Activated effector memory CD4-positive, alpha-beta T cell treated with anti-CD3 and anti-CD28 coated beads, Interleukin-2, amount 50 U/mL, for 16 hours (primary cell): ENCODE measurements around the gene FAM171A1.
"Not testable (repeated sequence)": the region's sequence is repeated elsewhere in the genome, so short reads cannot be mapped to it uniquely, and the experiment has no call there.

ENCODE experiments used
- DNase-seq: peaks from one replicate; pipeline ENCODE4 v3.0.0-alpha.2; 2020

The FAM171A1 gene

DNA sequence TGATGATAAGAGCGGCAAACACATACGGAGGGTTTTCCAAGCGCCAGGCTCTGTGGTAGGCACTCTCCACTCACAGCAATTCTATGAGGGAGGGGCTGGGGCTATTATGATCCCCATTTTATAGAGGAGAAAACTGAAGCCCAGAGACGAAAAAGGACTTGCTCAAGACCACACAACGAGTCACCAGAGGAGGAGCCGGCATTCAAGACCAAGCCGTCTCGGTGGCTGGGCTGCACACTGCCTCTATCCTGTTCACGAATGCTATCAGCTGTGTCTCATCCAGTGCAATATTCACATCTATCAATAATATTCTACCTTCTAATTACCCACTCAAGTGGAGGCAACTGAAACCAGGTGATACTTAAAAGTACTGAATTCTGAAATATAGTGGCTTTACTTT is 134.7 kb downstream of the FAM171A1 start:
- peak; percentile 5 for DNase-seq

- DNase-seq = no peak
Observed at GRCh38 chr10:15232279-15232678, 138.8 kb downstream of the FAM171A1 start.

DNA sequence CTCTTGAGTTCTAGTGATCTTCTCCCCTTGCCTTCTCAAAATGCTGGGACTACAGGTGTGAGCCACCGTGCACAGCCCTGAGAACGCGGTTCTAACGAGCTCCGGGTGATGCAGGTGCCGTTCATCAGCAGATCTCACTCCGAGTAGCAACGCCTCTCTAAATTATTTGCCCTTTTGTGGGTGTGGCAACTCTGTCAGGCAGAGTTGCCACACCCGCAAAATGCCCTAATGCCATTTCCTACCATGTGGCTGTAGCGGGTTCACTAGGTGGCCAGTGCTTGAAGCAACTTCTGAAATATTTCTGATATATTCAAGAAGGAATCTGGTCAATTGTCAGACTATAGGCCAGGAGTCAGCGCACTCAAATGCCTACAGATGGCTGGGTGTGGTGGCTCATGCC is 139.7 kb downstream of the FAM171A1 start:
- peak; percentile 25 for DNase-seq

DNA sequence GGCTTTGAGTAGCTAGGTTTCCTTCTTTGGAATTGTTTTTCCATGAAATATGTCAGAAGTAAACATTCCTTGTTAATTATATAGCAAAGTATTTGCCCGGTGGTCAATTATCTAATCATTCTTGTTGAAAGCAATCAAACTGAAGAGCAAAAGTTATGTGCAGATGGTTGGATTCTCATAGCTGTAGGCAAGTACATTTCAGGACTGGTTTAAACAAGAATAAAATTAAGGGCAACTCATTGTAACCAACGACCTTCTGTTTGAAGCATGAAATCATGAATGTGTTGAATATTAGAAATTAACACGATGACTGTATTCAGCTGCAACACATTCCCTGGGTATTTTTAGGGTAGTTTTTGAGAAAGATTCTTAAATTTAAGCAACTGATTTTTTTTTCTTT is 140.8 kb downstream of the FAM171A1 start:
- no peak for DNase-seq

GRCh38 chr10:15229268-15229667 is 141.8 kb downstream of the FAM171A1 start:
- DNase-seq = no peak

DNA sequence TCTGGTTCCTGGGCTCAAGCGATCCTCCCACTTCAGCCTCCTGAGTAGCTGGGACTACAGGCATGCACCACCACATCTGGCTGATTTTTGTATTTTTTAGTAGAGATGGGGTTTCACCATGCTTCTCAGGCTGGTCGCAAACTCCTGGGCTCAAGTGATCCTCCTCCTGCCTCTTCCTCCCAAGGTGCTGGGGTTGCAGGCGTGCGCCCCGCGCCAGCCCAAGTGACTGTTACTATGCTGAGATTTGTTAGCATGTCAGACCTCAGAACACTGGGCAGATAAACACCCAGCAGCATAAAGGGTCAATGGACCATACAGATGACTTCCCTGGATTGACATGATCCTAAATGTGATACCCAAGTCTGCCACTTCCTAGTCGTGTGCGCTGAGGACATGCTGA is 142.7 kb downstream of the FAM171A1 start:
- DNase-seq = no peak

GRCh38 chr10:15227611-15228372 is 143.3 kb downstream of the FAM171A1 start:
- no peak for DNase-seq

- peak; percentile 25 for DNase-seq
Observed at GRCh38 chr10:15225511-15225910, 145.6 kb downstream of the FAM171A1 start.

- peak; percentile 14 for DNase-seq
Observed at GRCh38 chr10:15224948-15225347, 146.1 kb downstream of the FAM171A1 start.

- DNase-seq = no peak
Observed at GRCh38 chr10:15223174-15223573, 147.9 kb downstream of the FAM171A1 start.

DNA sequence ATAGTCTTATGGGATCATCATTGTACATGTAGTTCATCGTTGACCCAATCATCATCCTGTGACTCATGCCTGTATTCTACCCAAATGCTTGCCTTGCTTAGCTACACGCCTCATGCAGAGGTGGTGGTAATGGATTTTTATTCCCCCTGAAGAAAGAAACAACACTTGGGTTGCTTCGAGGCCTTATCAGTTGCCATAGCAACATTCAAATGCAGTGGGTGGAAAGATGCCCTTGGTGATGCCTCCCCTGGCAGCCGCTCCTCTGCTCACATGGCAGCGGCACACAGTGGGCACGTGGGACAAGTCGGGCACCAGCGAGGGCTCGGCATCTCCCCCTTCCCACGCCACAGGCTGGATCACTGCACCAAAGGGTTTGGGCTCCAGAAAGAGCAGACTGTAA is 148.6 kb downstream of the FAM171A1 start:
- DNase-seq = peak; percentile 21

GRCh38 chr10:15220445-15220844 is 150.6 kb downstream of the FAM171A1 start:
- peak; percentile 12 for DNase-seq

- DNase-seq = no peak
Observed at GRCh38 chr10:15216700-15217099, 154.4 kb downstream of the FAM171A1 start.

- DNase-seq = peak; percentile 47
Observed at GRCh38 chr10:15214237-15214636, 156.9 kb downstream of the FAM171A1 start.

- DNase-seq = peak; percentile 56
Observed at GRCh38 chr10:15213461-15213861, 157.6 kb downstream of the FAM171A1 start.

DNA sequence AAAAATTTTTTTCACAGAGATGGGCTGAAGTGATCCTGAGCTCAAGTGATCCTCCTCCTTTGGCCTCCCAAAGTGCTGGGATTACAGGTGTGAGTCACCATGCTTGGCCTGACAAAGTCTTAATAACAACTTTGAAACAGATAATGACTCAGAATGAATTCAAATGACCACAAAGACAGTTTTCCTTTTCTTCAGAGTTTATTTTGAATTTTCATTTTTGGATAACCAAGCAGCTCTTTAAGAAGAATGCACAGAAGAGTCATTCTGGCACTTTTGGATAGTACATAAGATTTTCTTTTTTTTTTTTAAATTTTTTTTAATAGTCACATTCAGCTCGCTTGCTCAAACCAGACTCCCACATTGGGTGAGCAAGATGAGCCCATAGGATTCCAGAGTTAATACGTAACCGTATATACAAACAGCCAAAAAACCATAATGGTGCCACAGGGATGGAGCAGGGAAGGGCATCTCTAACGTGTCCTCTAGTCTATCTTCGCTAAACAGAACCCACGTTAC is 159.6 kb downstream of the FAM171A1 start:
- peak; percentile 64 for DNase-seq

GRCh38 chr10:15210521-15210920 is 160.6 kb downstream of the FAM171A1 start:
- peak; percentile 62 for DNase-seq

GRCh38 chr10:15209827-15210509 is 161.1 kb downstream of the FAM171A1 start:
- peak; percentile 92 for DNase-seq

- DNase-seq = peak; percentile 61
Observed at GRCh38 chr10:15208221-15208620, 162.9 kb downstream of the FAM171A1 start.

DNA sequence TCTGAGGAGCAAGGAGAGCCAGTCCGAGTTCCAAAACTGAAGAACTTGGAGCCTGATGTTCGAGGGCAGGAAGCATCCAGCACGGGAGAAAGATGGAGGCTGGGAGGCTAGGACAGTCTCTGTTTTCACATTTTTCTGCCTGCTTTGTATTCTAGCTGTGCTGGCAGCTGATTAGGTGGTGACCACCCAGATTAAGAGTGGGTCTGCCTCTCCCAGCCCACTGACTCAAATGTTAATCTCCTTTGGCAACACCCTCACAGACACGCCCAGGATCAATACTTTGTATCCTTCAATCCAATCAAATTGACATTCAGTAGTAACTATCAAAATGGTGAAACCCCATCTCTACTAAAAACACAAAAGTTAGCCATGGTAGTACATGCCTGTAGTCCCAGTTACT is 163.7 kb downstream of the FAM171A1 start:
- DNase-seq = peak; percentile 31

DNA sequence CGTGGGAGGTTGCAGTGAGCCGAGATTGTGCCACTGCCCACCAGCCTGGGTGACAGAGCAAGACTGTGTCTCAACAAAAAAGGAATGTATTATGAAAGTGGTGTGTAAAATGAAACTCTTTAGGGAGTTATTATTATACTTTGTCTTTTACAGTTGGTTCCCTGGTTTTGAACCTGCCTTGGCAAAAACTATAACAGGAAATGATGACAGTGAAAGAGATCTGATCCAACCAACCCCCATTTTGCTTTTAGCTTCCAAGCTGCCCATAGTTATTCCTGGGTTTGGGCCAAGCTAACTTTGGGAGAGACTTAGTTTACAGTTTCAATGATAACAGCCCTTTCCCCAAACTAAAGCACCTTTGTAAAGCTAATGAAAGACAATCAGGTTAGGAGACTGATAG is 168.4 kb downstream of the FAM171A1 start:
- DNase-seq = no peak

DNA sequence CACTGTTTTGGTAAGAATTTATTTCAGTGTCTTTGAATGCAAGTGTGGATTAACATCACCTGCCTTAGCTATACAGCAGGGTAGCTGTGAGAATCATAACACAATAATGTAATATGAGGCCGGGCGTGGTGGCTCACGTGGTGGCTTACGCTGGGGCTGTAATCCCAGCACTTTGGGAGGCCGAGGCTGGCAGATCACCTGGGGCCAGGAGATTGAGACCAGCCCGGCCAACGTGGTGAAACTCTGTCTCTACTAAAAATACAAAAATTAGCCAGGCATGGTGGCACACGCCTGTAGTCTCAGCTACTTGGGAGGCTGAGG is 168.8 kb downstream of the FAM171A1 start:
- not testable (repeated sequence) for DNase-seq

GRCh38 chr10:15201589-15202300 is 169.3 kb downstream of the FAM171A1 start:
- no peak for DNase-seq

DNA sequence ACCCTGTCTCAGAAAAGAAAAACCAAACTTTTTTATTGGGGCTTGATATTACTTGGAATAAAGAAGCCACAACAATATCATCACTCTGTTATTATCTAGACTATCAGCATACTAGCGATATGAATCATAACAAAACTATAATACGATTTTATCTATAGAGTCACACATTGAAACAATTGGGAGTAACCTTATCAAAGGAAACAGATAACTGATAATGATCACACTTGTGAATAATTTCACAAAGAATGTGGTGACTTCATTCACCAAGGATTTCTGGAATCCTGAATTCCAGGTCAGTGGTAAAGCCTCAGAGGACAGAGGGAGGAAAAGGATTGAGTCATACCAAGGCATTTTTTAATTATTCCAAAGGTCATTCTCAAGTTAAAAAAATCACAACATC is 170.5 kb downstream of the FAM171A1 start:
- DNase-seq = no peak
